Measurements from ENCODE around the gene GLYAT.

DNA sequence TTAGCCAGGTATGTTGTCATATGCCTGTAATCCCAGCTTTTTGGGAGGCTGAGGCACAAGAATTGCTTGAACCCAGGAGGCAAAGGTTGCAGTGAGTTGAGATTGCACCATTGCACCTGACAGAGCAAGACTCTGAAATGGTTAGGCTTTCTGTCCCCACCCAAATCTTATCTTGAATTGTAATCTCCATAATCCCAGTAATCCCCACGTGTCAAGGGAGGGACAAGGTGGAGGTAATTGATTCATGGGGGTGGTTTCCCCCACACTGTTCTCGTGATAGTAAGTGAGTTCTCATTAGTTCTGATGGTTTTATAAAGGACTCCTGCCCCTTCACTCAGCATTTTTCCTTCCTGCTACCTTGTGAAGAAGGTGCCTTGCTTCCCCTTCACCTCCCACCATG, 37.6 kb upstream of the GLYAT start:
- TF ChIP-seq, protein P1, sequence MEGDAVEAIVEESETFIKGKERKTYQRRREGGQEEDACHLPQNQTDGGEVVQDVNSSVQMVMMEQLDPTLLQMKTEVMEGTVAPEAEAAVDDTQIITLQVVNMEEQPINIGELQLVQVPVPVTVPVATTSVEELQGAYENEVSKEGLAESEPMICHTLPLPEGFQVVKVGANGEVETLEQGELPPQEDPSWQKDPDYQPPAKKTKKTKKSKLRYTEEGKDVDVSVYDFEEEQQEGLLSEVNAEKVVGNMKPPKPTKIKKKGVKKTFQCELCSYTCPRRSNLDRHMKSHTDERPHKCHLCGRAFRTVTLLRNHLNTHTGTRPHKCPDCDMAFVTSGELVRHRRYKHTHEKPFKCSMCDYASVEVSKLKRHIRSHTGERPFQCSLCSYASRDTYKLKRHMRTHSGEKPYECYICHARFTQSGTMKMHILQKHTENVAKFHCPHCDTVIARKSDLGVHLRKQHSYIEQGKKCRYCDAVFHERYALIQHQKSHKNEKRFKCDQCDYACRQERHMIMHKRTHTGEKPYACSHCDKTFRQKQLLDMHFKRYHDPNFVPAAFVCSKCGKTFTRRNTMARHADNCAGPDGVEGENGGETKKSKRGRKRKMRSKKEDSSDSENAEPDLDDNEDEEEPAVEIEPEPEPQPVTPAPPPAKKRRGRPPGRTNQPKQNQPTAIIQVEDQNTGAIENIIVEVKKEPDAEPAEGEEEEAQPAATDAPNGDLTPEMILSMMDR (IDR thresholded peaks at IDR 0.05) = no peak
- TF ChIP-seq POLR2A (IDR thresholded peaks at IDR 0.05) = no peak

Measured in uterus (tissue), 2 donors.